ENCODE results near the gene ABCB1.

DNA sequence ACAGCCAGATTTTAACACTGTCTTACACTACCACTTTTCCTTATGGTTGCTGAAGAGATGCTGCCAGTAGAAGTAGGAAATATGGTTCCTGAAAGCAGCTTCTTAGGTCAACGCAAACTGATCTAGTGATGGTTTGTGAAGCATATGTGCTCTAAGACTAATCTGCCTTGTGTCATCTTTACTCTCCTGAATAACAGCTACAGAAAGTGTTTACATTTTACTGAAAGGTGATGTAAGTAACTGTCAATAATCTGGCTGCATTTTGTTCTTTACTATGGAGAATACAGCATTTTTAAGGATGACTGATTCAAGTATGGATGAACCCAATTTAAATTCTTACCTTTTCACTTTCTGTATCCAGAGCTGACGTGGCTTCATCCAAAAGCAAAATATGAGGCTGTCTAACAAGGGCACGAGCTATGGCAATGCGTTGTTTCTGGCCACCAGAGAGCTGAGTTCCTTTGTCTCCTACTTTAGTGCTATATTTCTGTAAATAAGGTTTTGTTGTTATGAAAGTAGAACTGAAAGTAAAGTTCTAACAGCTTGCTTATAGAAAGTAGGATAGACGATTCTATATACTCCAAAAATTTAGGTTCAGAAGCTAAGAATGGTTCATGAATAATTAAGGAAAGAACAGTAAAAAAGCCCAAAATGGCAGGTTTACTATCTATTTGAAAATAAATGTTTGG, 95.0 kb downstream of the ABCB1 start:
- TF ChIP-seq, protein P1, sequence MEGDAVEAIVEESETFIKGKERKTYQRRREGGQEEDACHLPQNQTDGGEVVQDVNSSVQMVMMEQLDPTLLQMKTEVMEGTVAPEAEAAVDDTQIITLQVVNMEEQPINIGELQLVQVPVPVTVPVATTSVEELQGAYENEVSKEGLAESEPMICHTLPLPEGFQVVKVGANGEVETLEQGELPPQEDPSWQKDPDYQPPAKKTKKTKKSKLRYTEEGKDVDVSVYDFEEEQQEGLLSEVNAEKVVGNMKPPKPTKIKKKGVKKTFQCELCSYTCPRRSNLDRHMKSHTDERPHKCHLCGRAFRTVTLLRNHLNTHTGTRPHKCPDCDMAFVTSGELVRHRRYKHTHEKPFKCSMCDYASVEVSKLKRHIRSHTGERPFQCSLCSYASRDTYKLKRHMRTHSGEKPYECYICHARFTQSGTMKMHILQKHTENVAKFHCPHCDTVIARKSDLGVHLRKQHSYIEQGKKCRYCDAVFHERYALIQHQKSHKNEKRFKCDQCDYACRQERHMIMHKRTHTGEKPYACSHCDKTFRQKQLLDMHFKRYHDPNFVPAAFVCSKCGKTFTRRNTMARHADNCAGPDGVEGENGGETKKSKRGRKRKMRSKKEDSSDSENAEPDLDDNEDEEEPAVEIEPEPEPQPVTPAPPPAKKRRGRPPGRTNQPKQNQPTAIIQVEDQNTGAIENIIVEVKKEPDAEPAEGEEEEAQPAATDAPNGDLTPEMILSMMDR (IDR thresholded peaks at IDR 0.05) = no peak
- TF ChIP-seq POLR2A (IDR thresholded peaks at IDR 0.05) = no peak
